Measurements from ENCODE around the gene BRWD1.
A peak's percentile ranks its signal among the peaks of the same experiment; 100 is the strongest.

BRWD1 gene

DNA sequence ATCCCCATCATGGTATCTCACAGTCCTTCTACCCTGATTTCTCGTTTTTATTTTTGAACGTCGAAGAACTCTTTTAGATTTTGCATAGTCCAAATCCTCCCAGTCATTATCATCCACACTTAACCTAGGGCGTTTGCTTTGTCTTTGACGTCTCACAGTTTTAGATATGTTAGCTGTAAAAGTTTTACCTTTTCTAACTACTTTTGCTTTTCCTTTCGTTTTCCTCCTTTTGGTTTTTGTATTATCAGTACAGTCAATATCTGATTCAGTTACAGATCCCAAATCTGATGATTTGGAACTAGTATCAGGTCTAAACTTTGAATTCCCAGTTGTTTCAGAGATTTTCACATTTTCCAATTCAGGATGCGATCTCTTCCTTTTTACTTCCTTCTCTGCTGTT lies 117.1 kb downstream of the BRWD1 start:
- no peak for DNase-seq

DNA sequence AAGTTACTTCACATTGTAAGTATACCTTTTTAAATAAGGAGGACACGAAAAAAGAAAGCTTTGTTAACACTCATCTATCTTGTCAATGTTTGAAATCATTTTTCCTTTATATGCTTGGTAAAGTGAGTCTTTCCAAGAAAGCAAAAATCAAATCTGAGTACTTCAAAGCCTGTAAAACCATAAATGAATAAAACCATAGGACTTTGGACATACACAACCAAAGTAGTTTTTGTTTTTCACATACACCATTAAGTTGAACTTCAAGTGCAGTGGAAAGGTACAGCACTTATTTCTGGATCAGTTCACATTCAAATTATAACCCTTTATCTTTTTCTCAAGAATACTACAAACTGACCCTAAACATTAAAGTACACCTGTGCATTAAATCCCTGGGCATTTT lies 120.1 kb downstream of the BRWD1 start:
- no peak for DNase-seq

DNA sequence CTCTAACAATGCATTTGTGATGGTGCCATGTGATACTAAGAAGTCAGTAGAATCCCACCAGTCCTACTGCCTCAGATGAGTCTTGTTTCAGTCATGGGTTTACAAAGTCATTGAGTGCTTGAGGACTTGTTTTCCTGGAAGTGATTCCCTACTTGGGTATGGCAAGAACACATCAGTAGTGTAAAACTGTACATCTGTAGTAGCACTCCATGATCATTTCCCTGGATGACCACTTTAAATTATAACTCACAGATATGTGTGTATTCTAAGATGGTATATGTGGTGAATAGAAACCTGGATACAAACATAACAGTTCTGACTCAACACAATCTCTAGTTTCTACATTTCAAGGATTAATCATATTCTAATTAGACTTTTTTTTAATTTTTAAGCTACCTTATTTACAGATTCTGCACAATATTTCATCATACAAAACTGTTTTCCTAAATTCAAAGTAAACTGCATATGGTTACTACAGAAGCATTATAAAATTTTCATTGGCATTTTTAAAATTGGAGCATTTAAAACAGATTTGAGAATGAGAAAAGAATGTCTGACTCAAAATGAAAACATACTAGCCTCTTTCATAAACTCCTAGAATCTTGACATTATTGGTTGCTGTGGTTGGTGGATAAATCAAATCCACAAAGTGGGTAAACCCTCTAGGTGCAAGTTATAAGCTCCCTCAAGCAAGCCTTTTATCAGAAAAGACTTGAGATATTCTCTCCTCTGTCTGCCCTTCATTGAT lies 123.4 kb downstream of the BRWD1 start:
- DNase-seq, result no peak

DNA sequence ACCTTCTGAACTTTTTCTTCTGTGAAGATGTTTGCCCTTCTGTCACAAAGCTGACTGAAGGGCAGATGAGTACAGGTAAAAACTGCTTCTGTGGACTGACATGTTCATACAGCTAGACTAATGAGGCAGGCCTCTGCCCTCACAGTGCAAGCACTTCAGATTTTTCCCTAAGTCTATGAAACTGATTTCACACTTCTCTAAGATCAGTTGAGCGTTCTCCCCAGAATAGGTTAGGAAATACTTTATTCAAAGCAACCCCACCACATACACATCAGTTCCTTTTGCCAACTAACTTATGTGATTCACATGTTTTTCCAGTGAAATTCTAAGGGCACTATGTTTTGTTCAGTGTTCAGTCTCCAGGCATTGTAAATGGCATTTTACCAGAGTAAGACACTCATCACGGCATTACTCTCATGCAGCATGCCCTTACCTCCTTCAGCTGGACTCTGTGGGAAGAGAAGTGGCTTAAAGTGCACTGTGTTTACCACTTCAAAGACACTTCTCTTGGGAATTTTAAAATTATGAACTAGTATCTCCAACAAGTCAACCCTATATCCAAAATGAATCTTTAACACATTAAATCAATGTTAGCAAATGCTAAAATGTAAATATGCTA lies 124.8 kb downstream of the BRWD1 start:
- no peak for DNase-seq

DNA sequence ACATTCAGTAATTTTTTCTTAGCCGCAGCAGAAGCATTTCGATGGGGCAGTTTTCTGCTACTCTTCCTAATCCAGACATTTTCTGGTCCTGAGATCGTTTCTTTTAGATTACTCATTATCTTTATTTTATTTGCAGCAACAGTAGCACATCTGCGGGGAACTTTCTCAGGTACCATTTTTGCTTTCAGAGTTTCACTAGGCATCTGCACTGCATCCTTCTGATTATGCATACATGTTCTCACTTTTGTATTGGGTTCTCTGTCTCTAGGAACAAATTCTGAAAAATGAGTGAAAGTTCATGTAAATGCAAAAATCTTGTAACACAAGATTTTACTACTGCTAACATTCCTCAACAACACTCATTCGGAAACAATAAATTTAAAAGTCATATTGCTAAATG lies 126.3 kb downstream of the BRWD1 start:
- DNase-seq, result no peak

DNA sequence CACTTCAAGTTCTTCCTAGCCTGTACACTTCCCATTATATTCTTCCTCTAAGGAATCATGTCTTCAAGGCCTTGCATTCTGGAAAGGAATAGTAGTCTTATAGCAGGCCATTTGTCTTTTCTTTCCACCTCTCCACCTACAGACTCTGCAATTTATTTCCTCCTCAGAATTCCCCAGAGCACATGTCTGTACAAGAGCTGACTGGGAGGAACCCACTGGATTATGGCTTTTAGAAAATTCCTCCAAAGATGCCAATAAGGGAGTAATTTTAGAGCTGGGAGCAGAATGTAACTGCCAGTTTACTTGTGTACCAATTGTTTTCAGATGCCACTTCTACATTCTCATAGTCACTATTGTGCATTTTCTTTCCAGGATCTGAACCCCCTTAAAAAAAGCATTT lies 126.8 kb downstream of the BRWD1 start:
- no peak for DNase-seq

DNA sequence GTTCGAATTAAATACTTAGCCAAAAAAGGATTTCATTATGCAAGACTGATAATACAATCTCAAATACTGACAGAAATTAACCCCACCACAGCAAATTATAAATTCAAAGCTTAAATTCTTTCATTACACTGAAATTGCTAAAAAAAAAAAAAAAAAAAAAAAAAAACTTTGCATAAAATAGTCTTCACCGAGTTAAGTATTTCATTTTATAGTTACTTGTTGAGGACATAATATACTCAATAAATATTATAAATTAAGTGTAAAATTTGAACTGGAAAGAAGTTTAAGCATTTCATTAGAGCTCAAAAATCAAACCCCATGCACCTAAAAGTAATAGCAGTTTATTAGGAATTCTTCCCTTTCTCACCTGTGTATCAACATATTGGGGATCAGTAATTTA lies 128.3 kb downstream of the BRWD1 start:
- DNase-seq, result no peak

DNA sequence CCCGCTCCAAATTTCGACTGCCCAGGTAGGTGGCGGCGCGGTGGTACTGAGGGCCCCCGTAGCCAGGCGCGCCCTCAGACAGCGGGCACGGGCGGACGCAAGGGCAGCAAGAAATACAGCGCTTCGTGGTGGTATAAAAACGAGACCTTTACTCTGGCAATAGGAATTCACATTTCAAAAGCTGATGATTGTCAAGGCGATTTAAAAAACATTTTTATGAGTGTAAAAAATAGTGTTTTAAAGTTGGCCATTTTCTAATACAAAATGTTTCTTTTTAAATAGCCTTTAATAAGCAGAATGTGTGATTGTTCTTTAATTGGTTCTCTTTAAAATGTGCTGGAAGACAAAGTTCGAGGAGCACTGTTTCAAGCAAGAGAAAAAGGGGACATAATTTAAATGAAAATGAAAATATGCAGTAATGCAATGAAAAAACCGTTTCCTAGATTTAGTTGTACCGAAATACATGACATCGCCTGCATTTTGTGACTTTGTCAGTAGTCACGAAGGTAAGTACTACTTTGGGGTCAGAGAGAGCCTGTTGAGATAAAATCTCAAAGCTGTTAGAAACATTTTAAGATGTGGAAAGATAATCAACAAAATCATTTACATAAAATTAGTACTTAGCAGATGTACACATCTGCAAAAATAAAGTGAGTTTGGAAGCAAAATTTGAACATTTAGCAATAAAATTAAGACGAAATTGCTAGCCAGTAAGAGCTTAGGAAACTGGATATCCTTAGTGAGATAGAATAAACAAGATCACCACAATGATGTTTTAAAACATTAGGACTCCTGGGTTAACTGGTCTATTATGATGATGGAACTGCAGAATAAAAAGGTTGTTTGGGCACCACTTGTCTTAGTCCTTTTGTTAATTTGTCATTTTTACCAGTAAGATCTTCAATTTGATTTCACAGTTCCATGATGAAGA lies 129.1 kb downstream of the BRWD1 start:
- no peak for DNase-seq

DNA sequence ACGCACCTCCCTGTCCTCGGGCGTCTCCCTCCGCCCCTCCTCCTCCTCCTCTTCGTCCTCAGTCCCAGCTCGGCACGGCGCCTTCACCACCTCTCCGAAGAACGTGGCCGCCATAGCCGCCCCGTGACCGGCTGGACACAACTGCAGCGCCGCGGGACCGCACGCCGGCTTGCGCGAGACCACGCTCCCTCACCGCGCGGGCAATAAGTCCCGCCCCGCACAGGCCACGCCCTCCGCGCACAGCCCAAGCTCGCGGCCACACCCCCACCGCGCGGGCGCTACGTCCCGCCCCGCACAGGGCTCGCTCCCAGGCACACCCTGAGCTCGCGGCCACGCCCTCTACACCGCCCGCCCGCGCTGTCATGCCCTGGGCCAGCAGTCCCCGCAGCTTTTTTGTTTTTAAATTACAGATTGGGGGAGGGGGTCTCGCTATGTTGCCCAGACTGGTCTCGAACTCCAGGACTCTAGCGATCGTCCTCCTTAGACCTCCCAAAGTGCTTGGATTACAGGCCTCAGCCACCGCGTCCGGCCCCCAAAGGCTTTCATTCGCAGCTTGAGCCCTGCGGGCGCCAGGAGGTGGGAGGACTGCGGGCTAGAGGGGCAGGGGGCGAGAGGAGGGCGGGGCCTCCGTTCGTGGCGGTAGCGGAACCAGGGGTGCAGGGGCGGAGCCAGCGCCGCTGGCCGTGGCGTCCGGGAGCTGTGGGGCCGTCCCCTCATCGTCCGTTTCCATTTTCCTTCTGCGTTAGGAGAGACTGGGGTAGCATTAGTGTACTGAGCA lies 130.0 kb downstream of the BRWD1 start, which contains the start of gene PSMG1:
PSMG1 (minus strand) TSS at position 180 of the 778 bp plus-strand sequence; CDS start at position 114, 66 bp downstream.
- DNase-seq, result peak; percentile 98

DNA sequence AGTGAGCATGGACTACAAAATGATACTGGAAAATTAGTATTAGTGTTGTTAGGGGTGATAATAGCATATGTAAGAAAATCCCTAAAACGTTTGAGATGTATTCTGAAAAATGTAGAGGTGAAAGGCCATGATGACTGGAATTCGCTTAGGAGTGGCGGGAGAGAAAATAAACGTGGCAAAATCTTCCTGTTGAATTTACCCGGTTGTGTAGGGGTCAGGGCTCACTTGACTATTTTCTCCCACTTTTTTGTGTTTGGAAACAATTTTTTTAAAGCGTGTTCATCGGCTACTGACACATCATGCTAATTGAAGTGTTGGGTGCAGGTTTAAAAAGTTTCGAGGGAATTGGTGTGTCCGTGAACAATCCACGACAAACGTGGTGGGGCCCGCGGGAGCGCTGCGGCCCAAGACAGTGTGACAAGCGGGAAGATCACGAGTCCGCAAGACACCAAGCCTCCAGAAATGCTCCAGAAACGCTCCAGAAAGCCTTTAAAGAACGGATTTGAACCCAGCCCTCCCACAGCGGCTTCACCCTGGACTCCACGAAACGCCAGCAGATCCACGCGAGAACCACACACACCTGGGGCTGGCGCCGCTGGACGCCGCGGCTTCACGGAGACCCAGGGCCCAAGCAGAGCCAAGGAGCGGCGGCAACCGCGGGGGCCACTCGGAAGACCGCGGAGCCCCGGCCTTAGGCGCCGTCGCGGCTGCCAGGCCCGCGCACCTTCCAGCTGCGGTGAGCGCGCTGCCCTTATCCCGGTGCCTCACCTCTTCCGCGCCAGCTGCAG lies 130.8 kb downstream of the BRWD1 start:
- no peak for DNase-seq

DNA sequence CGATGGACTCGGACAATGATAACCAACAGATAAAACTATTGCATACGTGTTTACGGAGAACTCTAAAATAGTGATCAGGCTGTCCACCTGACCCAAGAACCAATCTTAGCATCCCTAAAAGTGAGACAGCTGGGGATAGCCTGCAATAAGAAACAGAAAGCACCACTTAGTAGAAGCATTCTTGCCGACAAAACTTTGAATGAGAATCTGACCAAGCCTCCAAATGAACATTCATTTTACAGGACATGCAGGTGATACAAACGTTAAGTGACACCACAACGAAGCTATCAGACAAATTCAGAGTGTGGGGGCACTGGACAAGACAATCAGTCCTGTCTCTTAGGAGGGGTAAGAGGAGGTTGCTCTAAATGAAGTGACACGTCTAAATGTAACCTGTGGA lies 131.4 kb downstream of the BRWD1 start:
- DNase-seq, result no peak

DNA sequence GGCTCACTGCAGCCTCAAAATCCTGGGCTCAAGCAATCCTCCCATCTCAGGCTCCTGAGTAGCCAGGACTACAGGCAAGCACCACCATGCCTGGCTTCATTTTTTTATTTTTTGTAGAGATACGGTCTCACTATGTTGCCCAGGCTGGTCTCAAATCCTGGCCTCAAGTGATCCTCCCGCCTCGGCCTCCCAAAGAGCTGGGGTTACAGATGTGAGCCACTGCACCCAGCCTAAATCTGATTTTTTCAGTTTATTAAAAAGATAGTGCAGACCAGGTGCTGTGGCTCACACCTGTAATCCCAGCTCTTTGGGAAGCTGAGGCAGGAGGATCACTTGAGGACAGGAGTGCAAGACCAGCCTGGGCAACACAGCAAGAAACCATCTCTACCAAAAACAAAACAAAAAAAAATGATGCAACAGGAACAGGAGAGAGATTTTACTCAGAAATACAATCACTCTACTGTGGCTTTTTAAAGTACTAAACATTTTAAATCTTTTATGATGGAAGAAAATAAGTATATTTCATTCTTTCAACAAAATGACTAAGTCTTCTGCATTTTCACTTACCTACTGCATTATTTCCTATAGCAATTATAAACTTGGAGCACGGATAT lies 132.1 kb downstream of the BRWD1 start:
- DNase-seq, result no peak

DNA sequence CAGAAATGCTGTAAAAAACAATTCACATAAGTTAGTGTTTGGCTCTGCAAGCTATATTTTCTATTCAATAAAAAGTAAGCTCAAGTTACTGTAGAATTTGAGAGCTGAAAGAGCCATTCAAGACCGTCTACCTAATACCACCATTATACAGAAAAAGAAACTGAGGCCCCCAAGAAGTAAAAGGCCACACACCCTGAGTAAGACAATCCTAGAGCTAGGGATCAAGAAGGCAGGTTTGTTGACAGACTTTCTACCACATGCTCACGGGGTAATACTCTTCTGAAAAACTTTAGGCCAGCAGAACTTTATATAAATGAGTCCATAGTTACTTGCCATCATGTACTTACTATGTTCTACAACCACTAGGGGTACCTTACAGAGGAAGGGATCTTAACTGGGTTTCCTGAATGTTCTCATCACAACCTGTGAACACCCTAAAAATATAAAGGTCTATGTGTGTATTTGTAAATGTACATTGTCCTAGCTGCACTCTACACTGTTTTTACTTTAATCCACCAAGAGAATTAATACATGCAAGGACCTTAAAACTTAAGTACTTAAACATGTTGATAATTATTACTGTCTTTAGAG lies 132.9 kb downstream of the BRWD1 start:
- DNase-seq, result no peak

DNA sequence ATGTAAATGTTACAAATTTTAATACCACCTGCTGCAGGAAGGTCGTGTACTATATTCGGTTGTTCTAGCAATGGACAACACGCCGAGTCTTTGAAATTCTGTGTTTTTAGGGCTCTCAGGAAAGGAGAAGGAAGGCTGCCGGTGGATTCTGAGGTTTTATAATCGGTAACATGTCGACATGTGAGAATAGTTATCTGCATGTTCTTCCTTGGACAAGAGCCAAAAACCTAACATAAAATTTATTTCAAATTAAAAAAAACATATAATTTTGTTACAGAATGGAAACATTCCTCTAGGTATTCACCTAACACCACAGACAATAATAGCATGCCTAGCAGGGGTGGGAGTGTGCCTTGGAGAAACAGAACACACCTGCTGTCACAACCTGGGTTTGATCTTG lies 135.0 kb downstream of the BRWD1 start:
- no peak for DNase-seq

DNA sequence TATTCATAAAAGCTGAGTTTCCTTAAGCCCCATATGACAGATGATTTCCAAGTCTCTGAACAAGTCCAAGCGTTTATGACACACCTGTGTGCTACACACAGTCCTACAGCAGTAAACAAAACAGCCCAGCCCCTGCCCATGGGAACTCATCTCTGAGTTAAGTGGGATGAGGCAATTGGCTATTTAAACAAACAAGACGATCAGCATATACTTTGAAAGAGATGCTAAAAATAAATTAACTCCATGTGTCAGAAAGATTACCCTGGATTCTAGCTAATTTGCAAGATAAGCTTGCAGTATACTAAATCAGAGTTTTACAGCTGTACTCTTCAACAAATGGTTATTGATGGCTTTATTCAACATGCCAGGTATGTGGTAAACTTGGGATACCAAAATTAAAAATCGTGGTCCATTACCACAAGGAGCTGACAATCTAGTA lies 137.1 kb downstream of the BRWD1 start:
- DNase-seq, result no peak

DNA sequence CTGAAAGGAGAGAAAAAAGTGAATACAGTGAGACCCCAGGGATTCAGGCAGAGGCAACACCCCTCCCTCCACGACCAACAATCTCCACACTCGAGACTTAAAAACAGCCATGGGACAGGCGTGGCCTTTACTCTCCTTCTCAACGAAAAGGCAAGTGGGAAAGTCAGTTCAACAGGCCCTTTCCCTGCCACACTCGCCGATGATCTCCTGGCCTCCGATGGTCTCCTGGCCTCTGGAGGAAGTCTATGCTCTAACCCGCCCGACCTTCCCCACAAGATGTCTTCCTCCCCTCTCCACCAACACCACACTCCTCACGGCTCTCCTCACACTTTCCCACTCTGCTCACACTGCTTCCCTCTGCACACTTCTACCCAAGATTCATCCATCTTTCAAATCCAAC lies 137.8 kb downstream of the BRWD1 start:
- no peak for DNase-seq

DNA sequence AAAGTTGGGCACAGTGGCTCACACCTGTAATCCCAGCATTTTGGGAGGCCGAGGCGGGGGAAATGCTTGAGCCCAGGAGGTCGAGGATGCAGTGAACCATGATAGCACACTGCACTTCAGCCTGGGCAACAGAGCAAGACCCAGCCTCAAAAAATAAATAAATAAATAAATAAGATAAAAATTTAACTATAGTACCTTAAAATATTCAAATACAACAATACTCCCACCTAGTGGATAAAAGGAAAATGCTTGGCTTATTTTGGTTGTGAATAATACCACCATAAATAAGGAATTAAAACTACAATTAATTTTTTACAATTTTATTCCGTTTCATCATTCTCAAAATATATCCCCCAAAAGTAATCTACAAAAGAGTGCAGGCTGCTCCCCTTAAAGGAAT lies 138.3 kb downstream of the BRWD1 start:
- DNase-seq, result no peak

DNA sequence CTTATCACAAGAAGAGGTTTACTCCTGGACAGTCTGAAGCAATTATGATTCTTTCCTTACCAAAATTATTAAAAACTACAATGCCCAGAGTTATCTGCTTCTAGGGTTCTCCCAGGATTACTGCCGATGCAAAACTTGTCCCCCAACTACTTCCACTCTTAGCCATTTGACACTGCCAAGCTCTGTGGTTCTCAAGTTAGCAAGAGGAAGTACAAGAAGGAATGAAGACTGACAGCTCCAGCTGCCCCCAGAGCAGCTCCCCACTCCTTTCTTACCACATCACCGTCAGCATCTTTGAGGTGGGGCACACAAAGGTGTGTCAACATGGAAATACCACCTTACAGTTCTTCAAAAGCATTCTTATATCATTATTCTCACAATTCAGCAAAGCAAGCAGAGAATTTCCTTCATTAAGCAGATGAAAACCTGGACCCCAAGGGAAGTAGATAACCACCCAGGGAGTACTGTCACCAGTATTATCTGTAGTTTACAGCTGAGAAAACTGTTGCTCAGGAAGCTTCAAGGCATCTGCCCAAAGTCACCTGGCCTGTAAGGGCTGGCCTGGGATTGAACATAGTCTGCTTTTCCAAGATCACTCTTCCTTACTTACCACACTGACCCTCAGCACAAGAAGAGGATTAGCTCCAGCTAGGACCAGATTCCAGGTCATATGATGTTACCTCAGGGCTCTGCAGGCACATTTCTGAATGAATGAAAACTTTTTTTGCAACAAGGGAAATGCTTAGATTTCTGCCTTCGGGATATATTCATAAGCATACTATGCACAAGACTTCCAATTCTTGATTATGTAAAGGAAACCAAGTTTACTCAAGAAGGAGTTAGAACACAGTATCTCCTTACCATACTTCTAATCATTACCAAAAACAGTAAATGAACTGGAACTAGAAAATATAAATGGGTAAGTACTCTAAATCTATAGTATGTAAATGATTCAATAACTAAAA lies 139.4 kb downstream of the BRWD1 start:
- no peak for DNase-seq

DNA sequence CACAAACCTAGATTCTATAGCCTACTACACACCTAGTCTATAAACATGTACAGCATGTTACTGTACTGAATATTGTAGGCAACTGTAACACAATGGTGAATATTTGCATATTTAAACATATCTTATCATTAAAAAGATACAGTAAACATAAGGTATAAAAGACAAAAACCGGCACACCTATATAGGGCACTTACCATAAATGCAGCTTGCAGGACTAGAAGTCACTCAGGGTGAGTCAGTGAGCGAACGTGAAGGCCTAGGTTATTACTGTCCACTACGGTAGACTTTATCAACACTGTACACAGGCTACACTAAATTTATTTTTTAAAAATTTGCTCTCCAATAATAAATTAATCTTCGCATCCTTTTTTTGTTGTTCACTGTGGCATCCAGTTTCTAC lies 143.5 kb downstream of the BRWD1 start:
- DNase-seq, result no peak

DNA sequence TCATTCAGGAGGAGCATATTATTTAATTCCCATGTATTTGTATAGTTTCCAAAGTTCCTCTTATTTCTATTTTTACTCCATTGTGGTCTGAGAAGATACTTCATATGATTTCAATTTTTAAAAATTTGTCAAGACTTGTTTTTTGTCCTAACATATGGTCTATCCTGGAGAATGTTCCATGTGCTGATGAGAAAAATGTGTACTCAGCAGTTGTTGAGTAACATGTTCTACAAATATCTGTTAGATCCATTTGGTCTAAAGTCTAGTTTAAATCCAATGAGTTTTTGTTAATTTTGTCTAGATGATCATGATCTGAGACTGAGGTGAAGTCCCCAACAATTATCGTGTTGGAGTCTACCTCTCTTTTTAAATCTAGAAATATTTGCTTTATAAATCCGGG lies 144.6 kb downstream of the BRWD1 start:
- DNase-seq, result no peak
